IMR-90 (cell line): Measurements from ENCODE around the gene PLD2. TPM values are rescaled to one million over a fixed set of nuclear protein-coding genes. Genes with fewer than 3 reads are reported as not detected.

Source experiments
- ATAC-seq: fragments of 200-7000 bp; cut with Tn5 transposase; 2 replicates; pipeline ENCODE4 v1.9.1; 2020; ENCODE audit warnings: low read depth, mild to moderate bottlenecking, moderate library complexity
- BruUV-seq: library from RNA; stranded (reverse); fragments of 400-500 nt; replicated peaks from 2 replicates; lab custom pipeline; 2021; lab: Mats Ljungman, UMichigan
- CTCF ChIA-PET: fragments of 300-600 bp; formaldehyde crosslinking; extraction: SDS; loops from one replicate; lab custom pipeline; 2021; ENCODE audit warnings: antibody characterized with exemption; lab: Yijun Ruan, JAX
- POLR2A ChIA-PET: fragments of 300-600 bp; sonication (Branson Sonifier 250); formaldehyde crosslinking; loops from one replicate; lab custom pipeline; 2022; ENCODE audit warnings: antibody characterized with exemption; ENCODE audit not compliant: unreplicated experiment; lab: Charles Lee
- DNase-seq: peaks from one replicate; pipeline ENCODE4 v3.0.0; 2013
- H2AFZ ChIP-seq: replicated peaks from 2 replicates; pipeline ENCODE3; 2013; ENCODE audit warnings: low read length, mild to moderate bottlenecking; ENCODE audit not compliant: poor library complexity
- H2AK5ac ChIP-seq: 2 replicates; pipeline ENCODE4 v1.6.1; 2013; ENCODE audit warnings: low read depth, low read length, inconsistent platforms
- H2AK9ac ChIP-seq: replicated peaks from 2 replicates; pipeline ENCODE3; 2013; ENCODE audit warnings: mild to moderate bottlenecking, low read depth, low read length, moderate library complexity; ENCODE audit not compliant: poor library complexity
- H2BK120ac ChIP-seq: 2 replicates; pipeline ENCODE4 v1.6.1; 2013; ENCODE audit warnings: low read depth, low read length, inconsistent platforms
- H2BK15ac ChIP-seq: 3 replicates; pipeline ENCODE4 v1.6.1; 2013; ENCODE audit warnings: low read depth, low read length, inconsistent platforms
- H2BK20ac ChIP-seq: 2 replicates; pipeline ENCODE4 v1.6.1; 2013; ENCODE audit warnings: low read depth, mild to moderate bottlenecking, inconsistent platforms, low read length, moderate library complexity
- H2BK5ac ChIP-seq: 2 replicates; pipeline ENCODE4 v1.6.1; 2013; ENCODE audit warnings: mild to moderate bottlenecking, low read depth, low read length, inconsistent platforms; ENCODE audit not compliant: poor library complexity, severe bottlenecking
- H3K14ac ChIP-seq: replicated peaks from 2 replicates; pipeline ENCODE4 v1.6.1; 2013; ENCODE audit warnings: low read depth, low read length, inconsistent platforms
- H3K18ac ChIP-seq: 2 replicates; pipeline ENCODE4 v1.6.1; 2013; ENCODE audit warnings: low read depth, low read length, control low read depth
- H3K23ac ChIP-seq: 2 replicates; pipeline ENCODE4 v1.6.1; 2013; ENCODE audit warnings: low read depth, low read length, inconsistent platforms
- H3K27ac ChIP-seq: 2 replicates; pipeline ENCODE4 v1.5.1; 2013; ENCODE audit warnings: mild to moderate bottlenecking, control low read depth, low read length; ENCODE audit not compliant: insufficient read depth
- H3K27me3 ChIP-seq: 2 replicates; pipeline ENCODE4 v1.6.1; 2013; ENCODE audit warnings: low read length; ENCODE audit not compliant: control insufficient read depth, insufficient read depth
- H3K36me3 ChIP-seq: 2 replicates; pipeline ENCODE4 v1.6.1; 2013; ENCODE audit warnings: low read length, mixed read lengths; ENCODE audit not compliant: control insufficient read depth, insufficient read depth
- H3K4ac ChIP-seq: 2 replicates; pipeline ENCODE4 v1.6.1; 2013; ENCODE audit warnings: low read depth, low read length, inconsistent platforms
- H3K4me1 ChIP-seq: 2 replicates; pipeline ENCODE4 v1.6.1; 2013; ENCODE audit warnings: low read length, mixed read lengths; ENCODE audit not compliant: control insufficient read depth, insufficient read depth
- H3K4me2 ChIP-seq: 2 replicates; pipeline ENCODE4 v1.6.1; 2013; ENCODE audit warnings: low read depth, mild to moderate bottlenecking, control low read depth, low read length, moderate library complexity
- H3K4me3 ChIP-seq: 2 replicates; pipeline ENCODE4 v1.5.1; 2013; ENCODE audit warnings: low read depth, mild to moderate bottlenecking, control low read depth, low read length, moderate library complexity; ENCODE audit not compliant: insufficient read depth
- H3K56ac ChIP-seq: 2 replicates; pipeline ENCODE4 v1.6.1; 2013; ENCODE audit warnings: low read length, inconsistent platforms; ENCODE audit not compliant: insufficient read depth; ENCODE audit errors: extremely low read depth
- H3K79me1 ChIP-seq, 2 experiments: 2 replicates each; pipeline ENCODE4 v1.6.1; 2013; ENCODE audit warnings: low read length in 2 of 2, inconsistent platforms in 1 of 2, low read depth in 1 of 2
- H3K9ac ChIP-seq: 2 replicates; pipeline ENCODE4 v1.6.1; 2013; ENCODE audit warnings: low read depth, low read length, control low read depth
- H3K9me1 ChIP-seq: 2 replicates; pipeline ENCODE4 v1.6.1; 2013; ENCODE audit warnings: low read length, inconsistent platforms; ENCODE audit not compliant: insufficient read depth
- H3K9me3 ChIP-seq: 2 replicates; pipeline ENCODE4 v1.6.1; 2013; ENCODE audit warnings: low read length; ENCODE audit not compliant: control insufficient read depth, insufficient read depth
- H4K20me1 ChIP-seq: 2 replicates; pipeline ENCODE4 v1.6.1; 2013; ENCODE audit warnings: low read length, inconsistent platforms; ENCODE audit not compliant: insufficient read depth
- H4K5ac ChIP-seq: 2 replicates; pipeline ENCODE4 v1.6.1; 2013; ENCODE audit warnings: mild to moderate bottlenecking, low read depth, low read length, control low read depth
- H4K8ac ChIP-seq, 2 experiments: 2 replicates each; pipeline ENCODE4 v1.6.1; 2013; ENCODE audit warnings: low read depth in 2 of 2, low read length in 2 of 2, control low read depth in 1 of 2, inconsistent platforms in 1 of 2
- H4K91ac ChIP-seq: 2 replicates; pipeline ENCODE4 v1.6.1; 2013; ENCODE audit warnings: low read depth, low read length, inconsistent platforms; ENCODE audit not compliant: insufficient read depth
- BHLHE40 ChIP-seq: fragments of 150-350 bp; IDR thresholded peaks from 2 replicates; pipeline ENCODE4 v1.6.1; 2016; ENCODE audit warnings: mild to moderate bottlenecking, low read depth, low read length
- CEBPB ChIP-seq: IDR thresholded peaks from 2 replicates; pipeline ENCODE4 v1.6.1; 2012; ENCODE audit warnings: low read depth, low read length, improper control_type of control experiment
- ELK1 ChIP-seq: fragments of 150-350 bp; IDR thresholded peaks from 2 replicates; pipeline ENCODE4 v1.6.1; 2016; ENCODE audit warnings: low read depth, mild to moderate bottlenecking, low read length, moderate library complexity, borderline replicate concordance
- FOS ChIP-seq: fragments of 150-350 bp; IDR thresholded peaks from 2 replicates; pipeline ENCODE4 v1.6.1; 2016; ENCODE audit warnings: low read depth, low read length
- MXI1 ChIP-seq: IDR thresholded peaks from 2 replicates; pipeline ENCODE4 v1.6.1; 2012; ENCODE audit warnings: low read depth, mild to moderate bottlenecking, low read length, moderate library complexity, borderline replicate concordance
- NFE2L2 ChIP-seq: fragments of 150-350 bp; IDR thresholded peaks from 2 replicates; pipeline ENCODE4 v1.6.1; 2016; ENCODE audit warnings: low read depth, mild to moderate bottlenecking, low read length
- POLR2A ChIP-seq: IDR thresholded peaks from 2 replicates; pipeline ENCODE4 v1.6.1; 2012; ENCODE audit warnings: mild to moderate bottlenecking, low read depth, low read length
- RAD21 ChIP-seq: IDR thresholded peaks from 2 replicates; pipeline ENCODE4 v1.6.1; 2012; ENCODE audit warnings: low read length, improper control_type of control experiment
- RCOR1 ChIP-seq: IDR thresholded peaks from 2 replicates; pipeline ENCODE4 v1.6.1; 2012; ENCODE audit warnings: mild to moderate bottlenecking, low read length, improper control_type of control experiment; ENCODE audit not compliant: insufficient replicate concordance
- RFX5 ChIP-seq: IDR thresholded peaks from 2 replicates; pipeline ENCODE4 v1.8.0; 2012; ENCODE audit warnings: low read depth, mild to moderate bottlenecking, low read length, moderate library complexity
- SMC3 ChIP-seq: fragments of 150-350 bp; IDR thresholded peaks from 2 replicates; pipeline ENCODE4 v1.6.1; 2016; ENCODE audit warnings: low read depth, mild to moderate bottlenecking, antibody characterized with exemption, low read length, moderate library complexity
- USF2 ChIP-seq: fragments of 150-350 bp; IDR thresholded peaks from 2 replicates; pipeline ENCODE4 v1.6.1; 2017; ENCODE audit warnings: mild to moderate bottlenecking, antibody characterized with exemption, low read length, low read depth
- WGBS, 2 experiments: methylation state at CpG; one replicate each; pipeline versions ENCODE4 v1.1.5 to v1.1.7; 2013; ENCODE audit warnings: missing lambda C conversion rate in 2 of 2; ENCODE audit not compliant: insufficient read length in 1 of 2; ENCODE audit errors: extremely low coverage in 2 of 2; 5-methylcytosine and 5-hydroxymethylcytosine counted together
- dilution Hi-C: fragments of 300-500 bp; cut with HindIII; formaldehyde crosslinking; loops from one replicate; pipeline ENCODE4 v1.14.3; 2018; ENCODE audit warnings: low sequenced_read_pairs; ENCODE audit not compliant: unreplicated experiment
- in situ Hi-C: fragments of 300-500 bp; cut with MboI; formaldehyde crosslinking; loops from 3 replicates; pipeline ENCODE4 v1.14.3; 2019; ENCODE audit warnings: low sequenced_read_pairs, inconsistent platforms, mixed read lengths
- intact Hi-C: fragments of 100-400 bp; cut with micrococcal nuclease; formaldehyde crosslinking; loops from 2 replicates; pipeline ENCODE4 v1.10.0; 2022
- polyA plus RNA-seq, 3 experiments: library from polyadenylated mRNA; depleted of rRNA; stranded (reverse); fragments of >200 nt; gene quantifications; 2 replicates each; pipeline ENCODE4 v1.2.3, GENCODE V29; 2012; ENCODE audit warnings: low replicate concordance in 1 of 3
- total RNA-seq: library from RNA; depleted of rRNA; stranded (reverse); fragments of >200 nt; gene quantifications from 2 replicates; pipeline ENCODE4 v1.2.3, GENCODE V29; 2012
- TF ChIP-seq, protein P1 (sequence below): conservative IDR thresholded peaks from 2 replicates; pipeline ENCODE4 v1.5.1; 2012; ENCODE audit warnings: mild to moderate bottlenecking, low read depth, low read length, improper control_type of control experiment

Gene PLD2
- total and polyA plus RNA-seq, 2 of the 4 experiments (the other 2 are of a cell fraction), result 12.5 to 28.0 TPM

- Histone ChIP-seq H3K9me3 (no peaks in the 10 kb centered on the region), H3K79me1 (peaks cover 42 to 89% of the 10 kb centered on the region in 2 experiments), H4K8ac (no peak overlapping the region), H4K5ac (no peak overlapping the region), H3K14ac (no peak overlapping the region), H3K4me1 (peaks cover 19% of the 10 kb centered on the region), H3K27me3 (no peaks in the 10 kb centered on the region), H2BK5ac (no peak overlapping the region), H2BK20ac (no peak overlapping the region), H2BK120ac (no peak overlapping the region), H3K4ac (no peak overlapping the region), H3K9me1 (peaks cover 48% of the 10 kb centered on the region), H3K56ac (no peak overlapping the region), H4K20me1 (peaks cover 71% of the 10 kb centered on the region), H2AK5ac (no peak overlapping the region), H2BK15ac (no peak overlapping the region), H3K36me3 (peaks cover 5% of the 10 kb centered on the region; the same call in 1 of the 2 replicates), H3K9ac (no peak overlapping the region), H3K4me2 (no peak overlapping the region), H3K4me3 (no peak overlapping the region), H3K23ac (no peak overlapping the region), H3K27ac (no peak overlapping the region), H3K18ac (no peak overlapping the region), H2AFZ (no peak overlapping the region), H2AK9ac (no peak overlapping the region), H4K91ac (no peak overlapping the region)
- no CpG with 5 or more reads among the region's 3 CpGs for WGBS, 2 experiments
- in situ Hi-C loops (no loop called here), intact Hi-C loops (no loop called here), dilution Hi-C loops (no loop called here)
- DNase-seq, result no peak
- ChIA-PET CTCF (interaction anchor here (0.8 kb wide), 1 partner anchor 14 kb away, joined by 3 read pairs; no protein-coding TSS in a partner anchor), POLR2A (no interaction called here)
- no peak for TF ChIP-seq SMC3
- TF ChIP-seq NFE2L2, result no peak
- no peak for TF ChIP-seq POLR2A
- TF ChIP-seq CEBPB, result no peak
- no peak for TF ChIP-seq MXI1
- TF ChIP-seq FOS, result no peak
- no peak for TF ChIP-seq RFX5
- no peak for TF ChIP-seq RAD21
- no peak for TF ChIP-seq ELK1
- no peak for TF ChIP-seq USF2
- TF ChIP-seq RCOR1, result no peak
- TF ChIP-seq, protein P1, sequence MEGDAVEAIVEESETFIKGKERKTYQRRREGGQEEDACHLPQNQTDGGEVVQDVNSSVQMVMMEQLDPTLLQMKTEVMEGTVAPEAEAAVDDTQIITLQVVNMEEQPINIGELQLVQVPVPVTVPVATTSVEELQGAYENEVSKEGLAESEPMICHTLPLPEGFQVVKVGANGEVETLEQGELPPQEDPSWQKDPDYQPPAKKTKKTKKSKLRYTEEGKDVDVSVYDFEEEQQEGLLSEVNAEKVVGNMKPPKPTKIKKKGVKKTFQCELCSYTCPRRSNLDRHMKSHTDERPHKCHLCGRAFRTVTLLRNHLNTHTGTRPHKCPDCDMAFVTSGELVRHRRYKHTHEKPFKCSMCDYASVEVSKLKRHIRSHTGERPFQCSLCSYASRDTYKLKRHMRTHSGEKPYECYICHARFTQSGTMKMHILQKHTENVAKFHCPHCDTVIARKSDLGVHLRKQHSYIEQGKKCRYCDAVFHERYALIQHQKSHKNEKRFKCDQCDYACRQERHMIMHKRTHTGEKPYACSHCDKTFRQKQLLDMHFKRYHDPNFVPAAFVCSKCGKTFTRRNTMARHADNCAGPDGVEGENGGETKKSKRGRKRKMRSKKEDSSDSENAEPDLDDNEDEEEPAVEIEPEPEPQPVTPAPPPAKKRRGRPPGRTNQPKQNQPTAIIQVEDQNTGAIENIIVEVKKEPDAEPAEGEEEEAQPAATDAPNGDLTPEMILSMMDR, result no peak
- TF ChIP-seq BHLHE40, result no peak
- no peak for ATAC-seq
- BruUV-seq, result no TSS peak
These were observed 31.4 kb downstream of the PLD2 start for GRCh38 chr17:4838309-4838785.
